H9 (cell line): ENCODE measurements around the gene SFXN1. TPM values are rescaled to one million over a fixed set of nuclear protein-coding genes. Genes with fewer than 3 reads are reported as not detected.

Experiments used
- DNase-seq: peaks from one replicate; pipeline ENCODE4 v3.0.0-alpha.2; 2017
- H2AFZ ChIP-seq: one replicate; pipeline ENCODE4 v1.6.1; 2013; ENCODE audit warnings: mild to moderate bottlenecking, low read length, control low read depth, moderate library complexity
- H2AK5ac ChIP-seq: 2 replicates; pipeline ENCODE4 v1.6.1; 2013; ENCODE audit warnings: low read length, control low read depth, mixed read lengths; ENCODE audit not compliant: insufficient read length
- H2BK120ac ChIP-seq: one replicate; pipeline ENCODE4 v1.6.1; 2013; ENCODE audit warnings: low read depth, mild to moderate bottlenecking, low read length, control low read depth, inconsistent platforms; ENCODE audit not compliant: poor library complexity, severe bottlenecking
- H2BK12ac ChIP-seq: 2 replicates; pipeline ENCODE4 v1.6.1; 2013; ENCODE audit warnings: low read length, control low read depth, mixed read lengths, low read depth; ENCODE audit not compliant: insufficient read length
- H2BK15ac ChIP-seq: 2 replicates; pipeline ENCODE4 v1.6.1; 2013; ENCODE audit warnings: low read depth, low read length, control low read depth
- H2BK20ac ChIP-seq: one replicate; pipeline ENCODE4 v1.6.1; 2013; ENCODE audit warnings: low read depth, mild to moderate bottlenecking, low read length, control low read depth, inconsistent platforms; ENCODE audit not compliant: poor library complexity, severe bottlenecking
- H2BK5ac ChIP-seq: 2 replicates; pipeline ENCODE4 v1.6.1; 2013; ENCODE audit warnings: low read length, control low read depth, mixed read lengths; ENCODE audit not compliant: insufficient read length
- H3K14ac ChIP-seq: 2 replicates; pipeline ENCODE4 v1.6.1; 2013; ENCODE audit warnings: low read length, control low read depth; ENCODE audit not compliant: insufficient read depth
- H3K18ac ChIP-seq: 2 replicates; pipeline ENCODE4 v1.6.1; 2013; ENCODE audit warnings: low read depth, mild to moderate bottlenecking, mixed read lengths, low read length, control low read depth; ENCODE audit not compliant: insufficient read length
- H3K23ac ChIP-seq: 2 replicates; pipeline ENCODE4 v1.6.1; 2013; ENCODE audit warnings: low read length, control low read depth, mixed read lengths, low read depth; ENCODE audit not compliant: insufficient read length
- H3K23me2 ChIP-seq: 2 replicates; pipeline ENCODE4 v1.6.1; 2013; ENCODE audit warnings: low read depth, mild to moderate bottlenecking, mixed read lengths, low read length, control low read depth; ENCODE audit not compliant: insufficient read length, poor library complexity, severe bottlenecking
- H3K27ac ChIP-seq: 2 replicates; pipeline ENCODE4 v1.5.1; 2013; ENCODE audit warnings: low read length, control low read depth, mixed read lengths, low read depth; ENCODE audit not compliant: insufficient read length
- H3K27me3 ChIP-seq: 2 replicates; pipeline ENCODE4 v1.6.1; 2013; ENCODE audit warnings: low read length, control low read depth, inconsistent platforms; ENCODE audit not compliant: insufficient read depth
- H3K4ac ChIP-seq: 2 replicates; pipeline ENCODE4 v1.6.1; 2013; ENCODE audit warnings: low read depth, mild to moderate bottlenecking, control low read depth, inconsistent platforms, low read length, moderate library complexity
- H3K4me1 ChIP-seq: 2 replicates; pipeline ENCODE4 v1.6.1; 2013; ENCODE audit warnings: low read length, control low read depth, inconsistent platforms; ENCODE audit not compliant: insufficient read depth
- H3K4me2 ChIP-seq: 2 replicates; pipeline ENCODE4 v1.6.1; 2013; ENCODE audit warnings: low read length, control low read depth, mixed read lengths; ENCODE audit not compliant: insufficient read length, insufficient read depth
- H3K56ac ChIP-seq: 2 replicates; pipeline ENCODE4 v1.6.1; 2013; ENCODE audit warnings: low read depth, mild to moderate bottlenecking, mixed read lengths, low read length, control low read depth; ENCODE audit not compliant: insufficient read length
- H3K79me1 ChIP-seq: 2 replicates; pipeline ENCODE4 v1.6.1; 2013; ENCODE audit warnings: low read depth, mild to moderate bottlenecking, moderate library complexity, low read length, control low read depth, inconsistent platforms; ENCODE audit not compliant: insufficient read depth, poor library complexity, severe bottlenecking
- H3K79me2 ChIP-seq: 2 replicates; pipeline ENCODE4 v1.6.1; 2013; ENCODE audit warnings: low read length, control low read depth, inconsistent platforms; ENCODE audit not compliant: insufficient read depth
- H3K9ac ChIP-seq: 2 replicates; pipeline ENCODE4 v1.6.1; 2013; ENCODE audit warnings: low read length, control low read depth, mixed read lengths; ENCODE audit not compliant: insufficient read length; ENCODE audit errors: extremely low read depth
- H3K9me3 ChIP-seq: one replicate; pipeline ENCODE4 v1.6.1; 2013; ENCODE audit warnings: low read depth, low read length, inconsistent platforms; ENCODE audit not compliant: control insufficient read depth
- H3T11ph ChIP-seq: one replicate; pipeline ENCODE4 v1.6.1; 2013; ENCODE audit warnings: mild to moderate bottlenecking, low read length, control low read depth, inconsistent platforms
- H4K20me1 ChIP-seq: one replicate; pipeline ENCODE4 v1.6.1; 2013; ENCODE audit not compliant: control insufficient read depth, insufficient read length, insufficient read depth
- H4K5ac ChIP-seq: 2 replicates; pipeline ENCODE4 v1.6.1; 2013; ENCODE audit warnings: low read depth, mild to moderate bottlenecking, mixed read lengths, low read length, control low read depth; ENCODE audit not compliant: insufficient read length
- H4K8ac ChIP-seq: replicated peaks from 2 replicates; pipeline ENCODE4 v1.6.1; 2013; ENCODE audit warnings: low read length, control low read depth, mixed read lengths, low read depth; ENCODE audit not compliant: insufficient read length
- H4K91ac ChIP-seq: 2 replicates; pipeline ENCODE4 v1.6.1; 2013; ENCODE audit warnings: low read depth, mild to moderate bottlenecking, moderate library complexity, mixed read lengths, low read length, control low read depth; ENCODE audit not compliant: insufficient read length
- H3K27ac Mint-ChIP-seq, 3 experiments: 2 replicates in 2 of 3; 3 replicates in 1 of 3; pipeline ENCODE4 v1.8.0; 2020 to 2021; ENCODE audit warnings: mixed read lengths in 3 of 3, mild to moderate bottlenecking in 1 of 3, moderate library complexity in 1 of 3
- H3K27me3 Mint-ChIP-seq: 2 replicates; pipeline ENCODE4 v1.8.0; 2021; ENCODE audit warnings: low read depth, mild to moderate bottlenecking, moderate library complexity, mixed read lengths
- H3K36me3 Mint-ChIP-seq, 3 experiments: 2 replicates in 2 of 3; 3 replicates in 1 of 3; pipeline ENCODE4 v1.8.0; 2020 to 2021; ENCODE audit warnings: low read depth in 3 of 3, mixed read lengths in 3 of 3; ENCODE audit not compliant: insufficient read depth in 1 of 3
- H3K4me1 Mint-ChIP-seq, 2 experiments: 2 replicates each; pipeline ENCODE4 v1.8.0; 2020; ENCODE audit warnings: mixed read lengths in 2 of 2
- H3K4me3 Mint-ChIP-seq, 2 experiments: 2 replicates in 1 of 2; 3 replicates in 1 of 2; pipeline ENCODE4 v1.8.0; 2020 to 2021; ENCODE audit warnings: mild to moderate bottlenecking in 2 of 2, mixed read lengths in 2 of 2, moderate library complexity in 1 of 2
- H3K9me3 Mint-ChIP-seq, 2 experiments: 2 replicates in 1 of 2; 3 replicates in 1 of 2; pipeline ENCODE4 v1.8.0; 2020; ENCODE audit warnings: mild to moderate bottlenecking in 2 of 2, mixed read lengths in 2 of 2, moderate library complexity in 1 of 2
- WGBS: extraction: QIAGEN DNeasy Blood & Tissue Kit; methylation state at CpG from one replicate; pipeline ENCODE4 v1.1.7; 2013; ENCODE audit warnings: missing lambda C conversion rate, low lambda C conversion rate, mixed read lengths; ENCODE audit not compliant: insufficient read length; ENCODE audit errors: extremely low coverage; 5-methylcytosine and 5-hydroxymethylcytosine counted together
- total RNA-seq: library from RNA; stranded (reverse); gene quantifications from 2 replicates; pipeline ENCODE4 v1.2.1, GENCODE V29; 2021
- TF ChIP-seq, protein P1 (sequence below): fragments of 200-600 bp; sonication (generic); conservative IDR thresholded peaks from 3 replicates; pipeline ENCODE4 v1.8.0; 2021; ENCODE audit warnings: antibody characterized with exemption, mild to moderate bottlenecking

The SFXN1 gene
- total RNA-seq, 1 experiment from 2014 or later: 99.2 TPM

DNA sequence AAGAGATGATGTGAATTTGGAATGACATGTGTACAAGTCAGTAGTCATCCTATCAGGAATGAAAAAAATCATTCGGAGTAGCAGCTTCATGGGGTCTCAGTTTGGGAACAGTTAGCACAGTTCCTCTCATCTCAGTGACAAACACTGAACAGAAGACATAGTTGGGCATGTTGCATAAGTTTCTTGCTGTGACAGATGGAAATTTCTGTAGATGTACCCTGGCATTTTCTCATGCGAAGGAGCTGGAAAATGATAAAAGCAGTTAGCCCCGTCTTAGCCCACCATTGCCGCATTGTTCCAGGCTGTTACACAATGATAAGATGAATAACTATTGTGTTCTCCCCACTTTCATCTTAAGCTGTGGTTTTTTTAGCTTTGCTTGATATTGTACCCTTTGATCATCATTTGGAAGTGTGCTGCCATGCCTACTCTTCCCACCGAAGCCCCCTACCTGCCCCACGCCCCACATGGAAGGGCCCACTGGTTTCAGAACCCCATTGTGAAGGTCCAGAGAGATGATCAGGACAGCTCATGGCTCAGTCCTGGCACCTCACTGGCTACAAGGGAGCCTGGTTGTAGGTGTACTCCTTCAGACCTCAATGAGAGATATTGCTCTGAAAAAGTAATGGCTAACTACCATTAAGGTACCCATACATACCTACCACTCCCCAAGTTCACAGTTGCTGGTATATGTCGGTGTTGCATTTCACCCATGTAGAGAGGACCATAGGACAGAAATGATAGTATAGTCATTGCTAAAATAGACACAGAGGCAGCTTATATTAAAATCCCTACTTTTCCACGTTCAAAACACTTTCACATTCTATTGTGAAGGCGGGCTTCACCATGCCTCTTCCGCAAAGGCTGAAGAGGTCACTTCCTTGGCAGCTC, 38.8 kb downstream of the SFXN1 start:
- Histone ChIP-seq H3K4me2 (no peak overlapping the region), H2BK20ac (no peak overlapping the region), H3T11ph (no peak overlapping the region), H3K79me2 (no peaks in the 10 kb centered on the region), H3K4ac (no peak overlapping the region), H4K5ac (no peak overlapping the region), H2BK15ac (no peak overlapping the region), H3K79me1 (no peaks in the 10 kb centered on the region), H2AK5ac (no peak overlapping the region), H4K8ac (no peak overlapping the region), H4K20me1 (no peaks in the 10 kb centered on the region), H3K9ac (no peak overlapping the region), H3K23me2 (no peaks in the 10 kb centered on the region), H3K18ac (no peak overlapping the region), H3K14ac (no peak overlapping the region), H3K56ac (no peak overlapping the region), H2BK12ac (no peak overlapping the region), H3K4me1 (no peaks in the 10 kb centered on the region), H3K9me3 (no peaks in the 10 kb centered on the region), H4K91ac (no peak overlapping the region), H3K27me3 (no peaks in the 10 kb centered on the region), H2BK5ac (no peak overlapping the region), H2BK120ac (no peak overlapping the region), H3K23ac (no peak overlapping the region), H3K27ac (no peak overlapping the region), H2AFZ (no peak overlapping the region)
- H3K9me3 Mint-ChIP-seq: no peaks in the 10 kb centered on the region
- DNase-seq: no peak
- H3K27ac Mint-ChIP-seq: no peak overlapping the region
- no peak overlapping the region for H3K4me3 Mint-ChIP-seq
- no peaks in the 10 kb centered on the region for H3K4me1 Mint-ChIP-seq
- TF ChIP-seq, protein P1, sequence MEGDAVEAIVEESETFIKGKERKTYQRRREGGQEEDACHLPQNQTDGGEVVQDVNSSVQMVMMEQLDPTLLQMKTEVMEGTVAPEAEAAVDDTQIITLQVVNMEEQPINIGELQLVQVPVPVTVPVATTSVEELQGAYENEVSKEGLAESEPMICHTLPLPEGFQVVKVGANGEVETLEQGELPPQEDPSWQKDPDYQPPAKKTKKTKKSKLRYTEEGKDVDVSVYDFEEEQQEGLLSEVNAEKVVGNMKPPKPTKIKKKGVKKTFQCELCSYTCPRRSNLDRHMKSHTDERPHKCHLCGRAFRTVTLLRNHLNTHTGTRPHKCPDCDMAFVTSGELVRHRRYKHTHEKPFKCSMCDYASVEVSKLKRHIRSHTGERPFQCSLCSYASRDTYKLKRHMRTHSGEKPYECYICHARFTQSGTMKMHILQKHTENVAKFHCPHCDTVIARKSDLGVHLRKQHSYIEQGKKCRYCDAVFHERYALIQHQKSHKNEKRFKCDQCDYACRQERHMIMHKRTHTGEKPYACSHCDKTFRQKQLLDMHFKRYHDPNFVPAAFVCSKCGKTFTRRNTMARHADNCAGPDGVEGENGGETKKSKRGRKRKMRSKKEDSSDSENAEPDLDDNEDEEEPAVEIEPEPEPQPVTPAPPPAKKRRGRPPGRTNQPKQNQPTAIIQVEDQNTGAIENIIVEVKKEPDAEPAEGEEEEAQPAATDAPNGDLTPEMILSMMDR: no peak
- peaks cover 61 to 90% (median 85%) of the 10 kb centered on the region in 3 experiments for H3K36me3 Mint-ChIP-seq
- WGBS: no CpG with 5 or more reads among the region's 10 CpGs
- peaks cover 1% of the 10 kb centered on the region; the same call in 1 of the 2 replicates for H3K27me3 Mint-ChIP-seq
